Thymus (tissue), 11 donors: Measurements from ENCODE around the gene NBPF3. TPM values are rescaled to one million over a fixed set of nuclear protein-coding genes. Genes with fewer than 3 reads are reported as not detected.
"Not testable (repeated sequence)": the region's sequence is repeated elsewhere in the genome, so short reads cannot be mapped to it uniquely, and the experiment has no call there.

ENCODE experiments used
- DNase-seq, 9 donors: peaks; one replicate each; pipeline ENCODE4 v3.0.0-alpha.2; 2013; ENCODE audit warnings: low spot score in 9 of 9, low read depth in 6 of 9, missing footprints in 1 of 9
- H3K27ac ChIP-seq, 2 donors: one replicate each; pipeline ENCODE4 v1.5.1; 2013; ENCODE audit warnings: control low read depth in 1 of 2, low read depth in 1 of 2, low read length in 1 of 2, mild to moderate bottlenecking in 1 of 2, moderate library complexity in 1 of 2
- H3K27me3 ChIP-seq, 2 donors: one replicate each; pipeline ENCODE4 v1.5.1; 2013; ENCODE audit warnings: low read length in 1 of 2; ENCODE audit not compliant: control insufficient read depth in 2 of 2, insufficient read depth in 1 of 2
- H3K36me3 ChIP-seq, 2 donors: one replicate each; pipeline ENCODE4 v1.5.1; 2013; ENCODE audit warnings: low read length in 1 of 2, mild to moderate bottlenecking in 1 of 2, moderate library complexity in 1 of 2; ENCODE audit not compliant: control insufficient read depth in 2 of 2, insufficient read depth in 2 of 2
- H3K4me1 ChIP-seq, 2 donors: one replicate each; pipeline ENCODE4 v1.5.1; 2013; ENCODE audit warnings: low read length in 2 of 2; ENCODE audit not compliant: control insufficient read depth in 2 of 2, insufficient read depth in 2 of 2
- H3K4me3 ChIP-seq, 2 donors: one replicate each; pipeline ENCODE4 v1.5.1; 2013; ENCODE audit warnings: low read length in 2 of 2, control low read depth in 1 of 2, mild to moderate bottlenecking in 1 of 2
- H3K9me3 ChIP-seq, 2 donors: one replicate each; pipeline ENCODE4 v1.5.1; 2013; ENCODE audit warnings: low read length in 1 of 2, mild to moderate bottlenecking in 1 of 2; ENCODE audit not compliant: control insufficient read depth in 2 of 2, insufficient read depth in 1 of 2
- WGBS: extraction: QIAGEN DNeasy Blood & Tissue Kit; methylation state at CpG from one replicate; pipeline ENCODE4 v1.1.7; 2013; 5-methylcytosine and 5-hydroxymethylcytosine counted together
- polyA plus RNA-seq: library from polyadenylated mRNA; stranded (reverse); fragments of 200-250 nt; gene quantifications from one replicate; pipeline ENCODE4 v1.2.3, GENCODE V29; 2013
- total RNA-seq: library from RNA; stranded (reverse); fragments of 120-200 nt; gene quantifications from one replicate; pipeline ENCODE4 v1.2.4, GENCODE V29; 2013
- donor health status: healthy.

NBPF3 gene
- total and polyA plus RNA-seq, 2 donors = 1.6 to 3.1 TPM

DNA sequence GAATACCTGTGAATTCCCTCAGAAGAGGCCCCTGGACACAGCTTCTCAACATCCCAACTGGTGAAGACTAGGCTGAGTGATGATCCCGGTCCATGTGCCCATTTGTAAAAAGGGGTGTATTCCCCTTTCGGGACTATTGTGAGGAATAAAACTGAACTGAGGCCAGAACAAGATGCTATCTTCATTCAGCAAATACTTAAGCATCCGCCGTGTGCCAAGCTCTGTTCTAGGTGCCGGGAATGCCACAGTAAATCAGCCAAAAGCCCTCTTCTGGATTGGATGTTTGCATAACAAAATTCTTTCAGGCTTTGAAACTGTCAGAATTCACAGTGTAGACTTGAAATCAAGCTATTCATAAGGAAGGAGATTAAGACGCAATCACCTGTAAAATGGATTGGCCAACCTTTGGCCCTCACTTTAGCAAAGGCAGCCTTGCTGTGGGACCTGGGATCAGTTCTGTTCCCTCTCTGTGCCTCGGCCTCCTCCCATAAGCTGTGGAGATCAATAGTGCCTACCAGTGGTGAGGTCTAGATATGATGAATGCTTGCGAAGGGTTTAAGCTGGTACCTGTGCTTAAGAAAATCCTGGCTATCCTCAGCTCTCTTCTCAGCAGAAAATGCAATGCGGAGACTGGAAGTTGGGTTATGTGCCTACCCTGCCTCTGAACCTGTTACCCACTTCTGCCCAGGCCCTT lies 71.1 kb downstream of the NBPF3 start:
- no peak for DNase-seq
- Histone ChIP-seq H3K36me3 (no peaks in the 10 kb centered on the region), H3K27me3 (peaks cover 39 to 56% of the 10 kb centered on the region in 2 donors), H3K4me3 (no peak overlapping the region), H3K27ac (no peak overlapping the region), H3K4me1 (no peaks in the 10 kb centered on the region), H3K9me3 (no peaks in the 10 kb centered on the region)
- 92% methylated on average over 9 of the region's 9 CpGs for WGBS

GRCh38 chr1:21511579-21512522 lies 71.9 kb downstream of the NBPF3 start:
- Histone ChIP-seq H3K9me3 (no peaks in the 10 kb centered on the region), H3K36me3 (no peaks in the 10 kb centered on the region), H3K27me3 (peaks cover 39 to 54% of the 10 kb centered on the region in 2 donors), H3K27ac (no peak overlapping the region), H3K4me3 (no peak overlapping the region), H3K4me1 (no peaks in the 10 kb centered on the region)
- WGBS = 88% methylated on average over 11 of the region's 11 CpGs
- no peak for DNase-seq

DNA sequence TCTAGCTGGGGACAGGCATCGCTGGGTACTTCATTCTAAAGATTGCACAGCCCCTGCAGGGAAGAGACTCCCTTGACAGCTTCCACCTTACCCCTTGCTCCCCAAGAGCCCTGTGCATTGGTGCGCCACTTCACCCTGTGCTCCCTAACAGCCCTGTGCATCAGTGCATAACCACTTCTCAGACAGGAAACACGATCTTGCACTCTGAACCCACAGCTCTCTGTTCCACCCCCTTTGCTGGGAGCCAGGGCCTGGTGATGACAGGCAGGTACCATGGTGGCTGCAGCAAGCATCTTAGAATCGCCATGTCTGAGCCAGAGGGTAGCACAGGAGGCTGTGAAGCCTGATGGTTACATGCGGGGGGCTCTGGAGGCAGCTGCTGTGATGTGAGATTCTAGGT lies 74.3 kb downstream of the NBPF3 start:
- Histone ChIP-seq H3K36me3 (no peaks in the 10 kb centered on the region), H3K4me3 (no peak overlapping the region), H3K27me3 (peaks cover 23 to 34% of the 10 kb centered on the region in 2 donors), H3K4me1 (no peaks in the 10 kb centered on the region), H3K9me3 (no peaks in the 10 kb centered on the region), H3K27ac (no peak overlapping the region)
- DNase-seq = no peak
- 88% methylated on average over 5 of the region's 5 CpGs for WGBS

DNA sequence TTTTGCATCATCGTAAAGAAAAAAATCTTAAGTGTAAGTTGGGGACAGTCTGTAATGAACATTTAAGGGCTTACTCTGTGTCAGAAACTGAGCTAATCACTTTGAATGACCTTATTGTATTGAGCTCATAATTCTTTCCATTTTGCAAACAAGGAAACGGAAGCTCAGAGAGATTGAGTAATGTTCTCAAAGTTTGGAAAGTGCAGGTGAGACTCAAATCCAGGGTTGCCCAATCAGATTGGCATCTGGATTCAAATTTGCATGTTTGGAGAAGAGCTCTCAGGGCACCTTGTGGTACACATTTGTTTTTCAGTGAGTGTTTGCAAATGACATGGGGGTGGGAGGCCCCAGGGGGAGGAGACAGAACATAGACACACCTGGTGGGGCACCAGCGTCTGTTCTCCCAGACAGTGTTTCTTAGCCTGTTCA lies 77.2 kb downstream of the NBPF3 start:
- Histone ChIP-seq H3K27me3 (peaks cover 0 to 5% of the 10 kb centered on the region in 2 donors), H3K4me3 (no peak overlapping the region), H3K27ac (no peak overlapping the region), H3K4me1 (no peaks in the 10 kb centered on the region), H3K36me3 (no peaks in the 10 kb centered on the region), H3K9me3 (no peaks in the 10 kb centered on the region)
- 93% methylated on average over 3 of the region's 3 CpGs for WGBS
- no peak for DNase-seq

GRCh38 chr1:21517660-21518480 lies 77.9 kb downstream of the NBPF3 start:
- H3K4me1 ChIP-seq = no peaks in the 10 kb centered on the region
- no peaks in the 10 kb centered on the region for H3K36me3 ChIP-seq
- H3K27ac ChIP-seq = no peak overlapping the region
- H3K9me3 ChIP-seq = no peaks in the 10 kb centered on the region
- DNase-seq = no peak
- peaks cover 0 to 2% of the 10 kb centered on the region in 2 donors for H3K27me3 ChIP-seq
- no peak overlapping the region for H3K4me3 ChIP-seq
- WGBS = 94% methylated on average over 13 of the region's 13 CpGs

DNA sequence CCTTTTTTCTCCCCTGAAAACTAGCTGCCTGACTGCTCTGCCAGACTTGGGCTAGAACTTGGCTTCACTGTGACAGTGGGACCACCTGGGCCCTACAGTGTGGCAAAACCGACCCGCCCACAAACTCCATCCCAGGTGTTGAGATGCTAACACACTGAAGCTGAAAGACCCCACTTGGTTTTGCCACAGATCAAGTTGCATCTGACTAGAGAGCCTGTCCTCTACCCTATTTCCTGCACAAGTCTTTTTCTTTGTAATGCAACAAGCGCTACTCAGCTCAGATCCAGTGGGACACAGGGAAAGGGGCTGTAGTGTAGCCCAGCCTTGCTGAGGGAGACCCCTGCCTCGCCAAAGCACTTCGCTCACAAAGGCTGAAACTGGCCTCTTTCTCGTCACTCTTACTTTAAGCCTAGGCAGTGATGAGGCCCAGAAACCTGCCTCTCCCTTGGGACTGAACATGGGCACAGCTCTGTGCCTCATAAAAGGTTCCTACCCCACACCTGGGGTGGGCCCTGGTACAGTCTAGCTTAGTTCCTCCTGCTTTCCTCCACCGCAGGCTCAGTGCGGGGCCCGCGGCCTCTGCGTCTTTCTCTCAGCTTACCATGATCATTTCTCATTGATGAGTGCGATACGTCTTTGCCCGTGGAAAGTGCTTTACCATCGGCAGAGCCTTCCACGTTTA lies 79.0 kb downstream of the NBPF3 start:
- Histone ChIP-seq H3K4me3 (no peak overlapping the region), H3K27me3 (peaks cover 0 to 2% of the 10 kb centered on the region in 2 donors), H3K27ac (no peak overlapping the region), H3K4me1 (no peaks in the 10 kb centered on the region), H3K9me3 (no peaks in the 10 kb centered on the region), H3K36me3 (no peaks in the 10 kb centered on the region)
- DNase-seq = no peak
- 96% methylated on average over 16 of the region's 16 CpGs for WGBS

DNA sequence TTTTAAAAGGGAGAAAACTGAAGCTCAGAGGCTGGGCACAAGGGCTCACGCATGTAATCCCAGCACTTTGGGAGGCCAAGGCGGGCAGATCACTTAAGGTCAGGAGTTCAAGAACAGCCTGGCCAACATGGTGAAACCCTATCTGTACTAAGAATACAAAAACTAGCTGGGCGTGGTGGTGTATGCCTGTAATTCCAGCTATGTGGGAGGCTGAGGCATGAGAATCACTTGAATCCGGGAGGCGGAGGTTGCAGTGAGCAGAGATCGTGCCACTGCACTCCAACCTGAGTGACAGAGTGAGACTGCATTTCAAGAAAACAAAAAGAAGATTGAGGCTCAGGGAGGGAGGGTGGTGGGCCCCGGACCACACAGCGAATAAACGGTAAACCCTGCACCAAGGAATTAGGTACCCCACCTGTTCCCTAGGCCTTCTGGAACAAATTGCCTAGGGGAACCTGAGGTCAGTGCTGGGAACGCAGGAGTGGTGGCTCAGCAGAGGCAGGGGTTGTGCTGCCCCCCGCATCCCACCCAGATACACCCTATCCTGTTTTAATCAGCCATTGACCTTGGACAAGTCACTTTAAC lies 79.6 kb downstream of the NBPF3 start:
- not testable (repeated sequence) for H3K27ac ChIP-seq, H3K4me1 ChIP-seq
- 97% methylated on average over 11 of the region's 11 CpGs for WGBS

GRCh38 chr1:21520899-21521716 lies 81.2 kb downstream of the NBPF3 start:
- WGBS = 95% methylated on average over 16 of the region's 16 CpGs
- no peak for DNase-seq
- Histone ChIP-seq H3K27me3 (no peaks in the 10 kb centered on the region), H3K4me1 (no peaks in the 10 kb centered on the region), H3K27ac (no peak overlapping the region), H3K36me3 (no peaks in the 10 kb centered on the region), H3K9me3 (no peaks in the 10 kb centered on the region), H3K4me3 (no peak overlapping the region)

More for the DNA sequence above, 79.6 kb downstream of the NBPF3 start:
- not testable (repeated sequence) for H3K27me3 ChIP-seq, DNase-seq, H3K9me3 ChIP-seq, H3K36me3 ChIP-seq, H3K4me3 ChIP-seq
